Activated CD4-positive, alpha-beta T cell treated with anti-CD3 and anti-CD28 coated beads, Interleukin-2, amount 50 U/mL, for 16 hours (primary cell): ENCODE results near the gene MRPL27.
"Not testable (repeated sequence)": the region's sequence is repeated elsewhere in the genome, so short reads cannot be mapped to it uniquely, and the experiment has no call there.

Source experiments
- DNase-seq: peaks from one replicate; pipeline ENCODE4 v3.0.0-alpha.2; 2020

The MRPL27 gene

GRCh38 chr17:50372758-50373556 lies at the start of gene MRPL27, which contains the start of gene EME1:
Gene MRPL27 (minus strand): TSS chr17:50373184. CDS start chr17:50373170, 14 bp downstream.
Gene EME1 (plus strand): TSS chr17:50373229. CDS start chr17:50375209, 1,980 bp downstream.
- peak; percentile 94 for DNase-seq

- no peak for DNase-seq
These were observed 49.8 kb upstream of the MRPL27 start for GRCh38 chr17:50422738-50423137.

GRCh38 chr17:50421308-50422051 lies 48.5 kb upstream of the MRPL27 start:
- peak; percentile 10 for DNase-seq

GRCh38 chr17:50420419-50421112 lies 47.6 kb upstream of the MRPL27 start:
- no peak for DNase-seq

- DNase-seq = not testable (repeated sequence)
These were observed 46.6 kb upstream of the MRPL27 start for GRCh38 chr17:50419577-50419976.

- DNase-seq = no peak
These were observed 41.8 kb upstream of the MRPL27 start for GRCh38 chr17:50414808-50415207.

GRCh38 chr17:50412188-50412732 lies 39.3 kb upstream of the MRPL27 start:
- no peak for DNase-seq

GRCh38 chr17:50407921-50408320 lies 34.9 kb upstream of the MRPL27 start:
- DNase-seq = no peak

GRCh38 chr17:50406578-50406977 lies 33.6 kb upstream of the MRPL27 start:
- DNase-seq = no peak

GRCh38 chr17:50405351-50405750 lies 32.4 kb upstream of the MRPL27 start:
- not testable (repeated sequence) for DNase-seq

- not testable (repeated sequence) for DNase-seq
These were observed 26.6 kb upstream of the MRPL27 start for GRCh38 chr17:50399591-50399990.

GRCh38 chr17:50398672-50399071 lies 25.7 kb upstream of the MRPL27 start:
- DNase-seq = not testable (repeated sequence)

- DNase-seq = no peak
These were observed 24.9 kb upstream of the MRPL27 start for GRCh38 chr17:50397919-50398285.

- DNase-seq = peak; percentile 93
These were observed 24.3 kb upstream of the MRPL27 start, which contains the start of gene LRRC59 for GRCh38 chr17:50397111-50397918. Gene LRRC59 (minus strand): TSS chr17:50397523. CDS start chr17:50397317, 206 bp downstream.

GRCh38 chr17:50396261-50397110 lies 23.5 kb upstream of the MRPL27 start:
- no peak for DNase-seq

GRCh38 chr17:50394711-50395110 lies 21.7 kb upstream of the MRPL27 start:
- DNase-seq = no peak

GRCh38 chr17:50393700-50394099 lies 20.7 kb upstream of the MRPL27 start:
- DNase-seq = no peak

- no peak for DNase-seq
These were observed 19.6 kb upstream of the MRPL27 start for GRCh38 chr17:50392621-50393020.

- no peak for DNase-seq
These were observed 16.6 kb upstream of the MRPL27 start for GRCh38 chr17:50389534-50389933.

- DNase-seq = no peak
These were observed 15.7 kb upstream of the MRPL27 start for GRCh38 chr17:50388728-50389127.

- no peak for DNase-seq
These were observed 13.5 kb upstream of the MRPL27 start for GRCh38 chr17:50386510-50386909.
